GM06990 (cell line): ENCODE data around the gene TRIM47.
"Not testable (repeated sequence)": the region's sequence is repeated elsewhere in the genome, so short reads cannot be mapped to it uniquely, and the experiment has no call there.

ENCODE experiments used
- DNase-seq: peaks from one replicate; pipeline ENCODE4 v3.0.0-alpha.2; 2011; ENCODE audit not compliant: insufficient read length; ENCODE audit errors: extremely low read depth
- H3K27me3 ChIP-seq: replicated peaks from 2 replicates; pipeline ENCODE4 v1.6.0; 2011; ENCODE audit warnings: low read length; ENCODE audit not compliant: control insufficient read depth, insufficient read depth
- H3K36me3 ChIP-seq: 2 replicates; pipeline ENCODE4 v1.5.1; 2011; ENCODE audit warnings: low read length; ENCODE audit not compliant: control insufficient read depth, insufficient read depth
- H3K4me3 ChIP-seq: replicated peaks from 2 replicates; pipeline ENCODE4 v1.5.1; 2011; ENCODE audit warnings: low read depth, mild to moderate bottlenecking, control low read depth, low read length
- CTCF ChIP-seq: IDR thresholded peaks from 2 replicates; pipeline ENCODE4 v1.5.1; 2011; ENCODE audit warnings: low read length, control low read depth, mild to moderate bottlenecking, inconsistent platforms; ENCODE audit not compliant: insufficient read depth, poor library complexity, severe bottlenecking

TRIM47 gene

DNA sequence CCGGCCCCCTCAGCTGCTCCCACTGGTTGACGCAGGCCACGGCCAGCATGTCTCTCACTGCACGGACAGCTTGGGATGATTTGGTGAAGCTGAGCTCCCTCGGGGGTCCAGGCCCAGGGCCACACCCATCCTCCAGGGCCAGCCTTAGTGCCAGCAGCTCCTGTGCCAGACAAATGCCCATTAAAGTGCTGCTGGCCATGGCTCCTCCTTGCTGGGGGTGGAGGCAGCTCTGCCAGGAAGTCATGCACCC is 2.5 kb downstream of the TRIM47 start:
- H3K4me3 ChIP-seq: peak overlapping the region; percentile 25
- TF ChIP-seq CTCF: no peak
- no peaks in the 10 kb centered on the region for H3K36me3 ChIP-seq
- DNase-seq: no peak
- H3K27me3 ChIP-seq: no peaks in the 10 kb centered on the region

GRCh38 chr17:75875182-75875939 is 3.0 kb downstream of the TRIM47 start:
- no peaks in the 10 kb centered on the region for H3K36me3 ChIP-seq
- no peak overlapping the region for H3K4me3 ChIP-seq
- DNase-seq: no peak
- no peaks in the 10 kb centered on the region for H3K27me3 ChIP-seq
- TF ChIP-seq CTCF: no peak

- no peaks in the 10 kb centered on the region for H3K36me3 ChIP-seq
- no peak overlapping the region for H3K4me3 ChIP-seq
- TF ChIP-seq CTCF: no peak
- no peak for DNase-seq
- no peaks in the 10 kb centered on the region for H3K27me3 ChIP-seq
Measured at GRCh38 chr17:75874323-75875181, 3.8 kb downstream of the TRIM47 start.

DNA sequence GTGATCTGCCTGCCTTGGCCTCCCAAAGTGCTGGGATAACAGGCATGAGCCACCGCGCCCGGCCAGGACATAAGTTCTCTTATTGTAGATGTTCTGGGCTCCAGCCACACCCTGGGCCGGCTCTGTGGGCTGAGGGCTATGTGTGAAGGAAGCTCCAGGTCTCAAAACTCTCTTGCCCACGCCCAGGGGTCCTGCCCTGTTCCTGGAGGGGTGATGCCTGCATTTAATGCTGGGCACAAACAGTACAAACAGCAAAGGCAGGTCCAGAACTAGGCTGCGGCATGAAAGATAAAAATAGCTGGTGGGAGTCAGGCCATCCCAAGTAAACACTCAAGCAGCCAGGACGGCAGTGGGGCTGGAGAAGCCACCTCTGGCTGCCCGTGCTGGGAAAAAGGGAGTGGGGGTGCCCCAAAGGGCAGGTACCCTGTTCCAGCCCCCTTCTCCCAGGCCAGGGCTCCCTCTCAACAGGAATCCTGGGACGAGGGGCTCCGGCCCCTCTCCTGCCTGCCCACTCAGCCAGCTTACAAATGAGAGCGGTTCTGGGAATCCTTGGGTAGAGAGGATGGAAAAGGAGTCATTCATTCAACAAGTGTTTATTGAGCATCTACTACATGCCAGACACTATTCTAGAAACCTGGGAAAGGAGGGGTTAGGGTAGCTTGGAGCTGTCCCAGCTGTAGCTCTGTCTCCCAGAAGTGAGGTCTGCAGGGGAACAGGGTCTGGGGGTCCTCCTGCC is 4.6 kb downstream of the TRIM47 start:
- H3K27me3 ChIP-seq: no peaks in the 10 kb centered on the region
- H3K36me3 ChIP-seq: no peaks in the 10 kb centered on the region
- no peak for DNase-seq
- no peak overlapping the region for H3K4me3 ChIP-seq
- no peak for TF ChIP-seq CTCF

DNA sequence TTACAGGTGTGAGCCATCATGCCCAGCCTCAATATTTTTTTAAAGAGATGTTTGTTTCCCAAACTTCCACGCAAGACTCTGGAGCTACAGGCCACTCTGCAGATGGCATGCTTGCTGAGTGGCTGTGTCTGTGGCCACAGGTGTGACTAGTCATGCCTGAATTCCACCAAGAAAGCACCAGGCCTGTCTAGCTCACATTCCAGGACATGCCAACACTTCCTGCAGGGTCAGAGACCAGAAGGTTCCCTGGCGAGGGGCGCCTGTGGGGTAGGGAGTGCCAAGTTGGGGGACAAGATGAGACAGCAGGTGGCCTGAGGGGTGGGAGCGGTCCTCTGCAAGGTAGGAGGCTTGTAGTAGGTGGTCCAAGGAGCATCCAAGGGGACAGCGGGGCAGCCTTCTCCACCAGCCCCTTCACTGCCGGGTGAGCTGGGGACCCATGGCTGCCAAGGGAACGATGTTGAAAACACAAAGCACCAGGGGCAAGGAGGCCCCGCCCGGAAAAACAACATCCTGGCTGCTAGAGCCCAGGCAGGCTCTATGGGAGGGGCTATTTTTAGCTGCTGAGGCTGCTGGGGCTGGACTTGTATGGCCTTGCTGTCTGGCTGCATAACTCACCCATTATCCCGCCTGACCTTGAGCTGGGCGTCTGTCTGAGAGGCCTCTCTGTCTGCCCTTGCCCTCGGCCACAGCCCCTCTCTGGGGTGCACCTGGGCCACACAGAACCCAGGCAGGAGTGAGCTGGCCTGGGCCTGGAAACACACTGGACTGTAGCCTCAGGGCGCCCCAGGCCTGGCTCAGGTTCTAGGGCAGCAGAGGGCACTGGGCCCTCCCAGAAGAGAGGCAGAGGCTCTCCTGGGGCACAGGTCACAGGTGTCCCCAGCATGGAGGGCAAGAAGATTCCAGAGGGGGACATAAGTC is 5.7 kb downstream of the TRIM47 start:
- no peak for DNase-seq
- no peaks in the 10 kb centered on the region for H3K27me3 ChIP-seq
- H3K36me3 ChIP-seq: no peaks in the 10 kb centered on the region
- no peak for TF ChIP-seq CTCF
- no peak overlapping the region for H3K4me3 ChIP-seq

- H3K36me3 ChIP-seq, H3K27me3 ChIP-seq: not testable (repeated sequence)
Measured at GRCh38 chr17:75870228-75870627, 8.2 kb downstream of the TRIM47 start.

More at GRCh38 chr17:75870228-75870627, 8.2 kb downstream of the TRIM47 start:
- not testable (repeated sequence) for H3K4me3 ChIP-seq, DNase-seq
